HG03520 (cell line): ENCODE measurements around the gene GTF2F2.

Source experiments
- ATAC-seq: cut with Tn5 transposase; IDR thresholded peaks from one replicate; pipeline ENCODE4 v1.9.1; 2021; ENCODE audit warnings: mild to moderate bottlenecking, moderate library complexity; ENCODE audit not compliant: unreplicated experiment

Gene GTF2F2

DNA sequence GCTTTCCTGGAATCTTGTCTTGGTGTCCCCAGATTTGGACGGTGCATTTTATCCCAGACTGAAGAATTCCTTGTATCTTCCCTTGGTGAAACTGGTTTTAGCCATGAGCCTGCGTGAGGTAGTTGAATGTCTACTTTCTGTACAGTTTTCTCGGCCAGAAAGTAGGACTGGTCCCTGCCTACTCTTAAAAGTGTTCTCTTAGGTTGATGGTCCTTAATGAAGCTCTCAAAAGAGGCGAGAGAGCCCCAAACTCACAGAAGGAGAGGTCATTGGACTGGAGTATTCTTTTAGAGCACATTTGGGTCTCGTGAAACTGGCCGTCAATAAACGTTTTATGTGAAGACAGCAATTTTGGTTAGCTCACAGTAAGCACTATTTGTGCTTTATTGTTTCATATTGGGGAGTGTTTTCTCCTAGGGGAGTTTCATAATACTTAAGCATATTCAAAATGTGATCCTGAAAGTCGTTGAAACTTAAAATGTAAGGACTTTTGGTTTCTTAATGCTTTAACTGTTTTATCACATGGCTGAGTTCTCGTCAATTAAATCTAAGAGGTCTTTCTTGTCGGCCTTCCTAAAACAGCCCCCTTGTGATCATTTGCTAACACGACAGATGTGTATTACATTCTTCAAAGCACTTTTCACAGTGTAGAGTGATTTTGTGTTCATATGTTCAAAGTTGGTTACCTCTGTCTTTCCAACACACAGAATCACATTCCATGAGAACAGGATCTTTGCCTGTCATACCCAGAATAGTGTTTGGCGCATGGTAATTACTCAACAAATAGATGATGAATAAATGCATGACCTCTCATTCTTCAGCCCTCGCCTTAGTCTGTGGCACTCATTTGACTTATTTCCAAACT lies 889 bp downstream of the GTF2F2 start:
- no peak for ATAC-seq

DNA sequence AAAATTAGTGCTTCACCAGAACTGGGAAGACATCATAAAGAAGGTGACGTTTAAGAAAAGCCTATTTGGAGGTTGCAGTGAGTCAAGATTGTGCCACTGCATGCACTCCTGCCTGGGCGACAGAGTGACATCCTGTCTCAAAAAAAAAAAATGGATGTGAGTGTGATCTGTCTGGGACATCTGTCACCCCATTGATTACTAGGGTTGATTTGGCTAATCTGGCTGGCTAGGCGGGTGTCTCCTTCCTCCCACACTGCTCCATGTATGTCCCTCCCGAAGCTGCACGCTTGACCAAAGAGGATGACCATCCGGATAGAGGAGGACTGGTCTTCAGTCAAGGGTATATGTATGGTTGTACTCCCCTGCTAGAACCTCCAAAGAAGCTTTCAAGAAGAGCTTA lies 2.6 kb downstream of the GTF2F2 start:
- ATAC-seq, result no peak

DNA sequence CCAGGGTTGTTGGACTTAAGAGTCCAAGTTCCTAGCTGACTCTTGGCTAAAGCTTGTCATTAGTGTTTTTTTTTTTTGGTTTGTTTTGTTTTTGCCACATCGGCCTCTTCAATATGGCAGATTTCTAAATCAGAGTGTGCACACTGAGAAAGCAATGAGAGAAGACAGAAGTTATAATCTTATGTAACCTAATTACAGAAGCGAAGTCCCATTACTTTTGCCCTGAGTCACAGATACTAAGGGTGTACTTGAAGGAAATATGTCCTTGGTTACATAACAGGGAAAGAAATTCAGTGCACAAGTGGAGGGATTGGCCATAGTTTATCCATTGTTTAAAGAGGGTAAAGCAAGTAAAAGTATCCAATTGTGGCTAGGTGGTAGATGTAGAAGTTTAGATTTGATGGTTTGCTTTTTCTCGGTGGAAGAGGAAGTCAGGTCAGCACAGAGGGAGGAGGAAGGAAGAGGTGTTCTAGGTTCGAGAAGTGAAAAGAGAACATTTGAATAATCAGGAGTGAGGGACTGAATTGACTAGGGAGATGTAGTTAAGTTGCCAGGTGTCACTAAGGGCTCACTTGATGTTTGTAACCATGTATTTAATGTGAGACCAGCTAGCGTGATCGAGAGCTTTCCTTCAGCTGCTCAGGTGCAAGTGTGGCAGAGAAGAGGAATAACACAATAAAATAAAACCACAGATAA lies 12.2 kb downstream of the GTF2F2 start:
- ATAC-seq, result no peak

DNA sequence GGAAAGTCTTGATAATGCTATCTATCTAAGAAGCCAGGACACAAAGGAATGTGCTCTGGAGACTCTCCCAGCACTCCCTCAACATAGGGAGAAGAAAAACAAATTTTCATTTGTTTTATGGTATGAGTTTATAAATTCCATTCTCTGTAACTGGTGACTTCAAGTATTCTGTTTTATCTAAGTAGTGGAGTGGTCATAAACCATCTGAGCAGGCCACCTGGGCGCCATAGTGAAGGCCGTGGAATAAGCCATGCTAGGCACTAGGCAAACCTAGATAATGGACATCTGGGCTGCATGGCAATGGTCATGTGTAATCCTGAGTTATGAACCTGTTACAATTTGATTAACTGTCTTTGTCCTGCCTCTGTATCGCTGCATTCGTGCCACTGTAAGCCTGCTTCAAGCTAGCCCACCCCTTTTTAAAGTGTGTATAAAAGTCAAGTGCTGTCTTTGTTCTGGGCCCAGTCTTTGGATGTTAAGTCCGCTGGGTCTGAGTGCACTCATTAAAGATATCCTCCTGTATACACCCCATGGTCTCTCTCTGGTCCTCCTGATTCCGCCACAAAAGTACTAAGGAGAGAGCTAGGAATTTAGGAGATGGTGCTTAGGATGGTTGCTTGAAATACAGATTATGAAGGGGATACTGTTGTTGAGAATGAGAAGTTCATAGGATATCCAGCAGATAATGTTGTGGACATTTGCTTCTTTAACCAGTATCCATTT lies 13.2 kb downstream of the GTF2F2 start:
- ATAC-seq, result no peak

DNA sequence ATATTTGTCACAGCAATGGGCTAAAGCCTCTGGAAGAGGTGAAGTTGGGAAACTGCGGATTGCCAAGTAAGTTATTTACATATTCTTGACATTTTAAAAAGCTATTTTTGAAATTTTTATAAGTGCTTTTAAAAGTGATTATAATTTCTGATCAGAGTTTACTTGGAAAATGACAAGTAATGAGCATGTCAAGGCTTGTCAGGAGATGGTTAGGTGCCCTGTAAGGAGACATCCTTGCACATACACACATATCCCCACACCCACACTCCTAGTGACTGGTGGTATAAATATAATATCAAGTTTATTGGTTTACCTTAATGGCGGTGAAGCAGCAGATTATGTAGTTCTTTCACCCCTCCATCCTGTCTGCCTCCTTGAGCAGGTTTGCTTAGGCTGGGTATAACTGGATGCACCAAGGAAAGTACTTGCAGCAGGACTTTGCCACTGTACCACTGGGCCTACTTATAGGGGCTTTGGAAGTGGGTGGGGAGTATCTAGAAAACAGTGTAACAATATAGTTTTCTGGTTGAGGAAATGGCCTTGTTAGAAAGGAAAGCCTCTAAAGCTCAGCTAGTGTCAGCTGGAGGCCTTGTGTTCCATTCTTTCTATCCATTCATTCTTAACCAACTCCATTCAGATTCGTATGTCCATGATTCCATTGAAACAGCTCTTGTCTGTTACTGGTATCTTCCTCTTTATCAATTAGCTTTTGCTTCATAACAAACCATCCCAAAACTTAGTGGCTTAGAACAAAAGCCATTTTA lies 16.6 kb downstream of the GTF2F2 start:
- ATAC-seq, result no peak

DNA sequence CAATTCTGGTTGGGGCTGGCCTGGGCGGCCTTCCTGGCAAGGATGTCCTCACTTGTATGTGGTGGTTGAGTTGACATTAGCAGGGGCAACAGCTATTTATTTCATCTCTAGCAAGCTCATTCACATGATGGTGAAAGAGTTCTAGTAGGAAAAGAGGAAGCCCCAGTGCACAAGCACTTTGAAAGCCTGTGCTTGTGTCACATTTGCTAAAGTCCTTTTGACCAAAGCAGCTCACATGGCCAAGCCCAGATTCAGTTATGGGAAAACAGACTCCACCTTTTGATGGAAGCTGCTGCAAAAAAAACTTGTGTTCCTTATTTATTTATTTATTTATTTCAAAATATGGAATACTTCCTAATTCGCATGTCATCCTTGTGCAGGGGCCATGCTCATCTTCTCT lies 17.2 kb downstream of the GTF2F2 start:
- ATAC-seq, result no peak

DNA sequence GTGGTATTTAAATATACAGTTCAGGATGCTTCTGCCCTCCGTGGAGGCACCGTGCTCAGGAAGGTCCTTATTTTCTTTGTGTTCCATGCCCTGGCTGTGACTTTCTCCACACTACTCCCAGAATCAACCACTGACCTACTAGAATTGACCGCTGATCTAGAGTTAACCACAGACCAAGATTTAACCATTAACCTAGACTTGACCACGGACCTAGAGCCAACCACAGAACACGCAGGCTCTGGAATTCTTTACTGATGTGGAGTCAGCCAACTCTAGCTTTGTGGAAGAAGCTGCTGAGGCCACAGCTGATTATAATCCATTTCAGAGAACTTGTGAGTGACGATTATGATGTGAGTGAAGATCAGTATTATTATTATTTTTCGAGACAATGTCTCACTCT lies 18.0 kb downstream of the GTF2F2 start:
- no peak for ATAC-seq

DNA sequence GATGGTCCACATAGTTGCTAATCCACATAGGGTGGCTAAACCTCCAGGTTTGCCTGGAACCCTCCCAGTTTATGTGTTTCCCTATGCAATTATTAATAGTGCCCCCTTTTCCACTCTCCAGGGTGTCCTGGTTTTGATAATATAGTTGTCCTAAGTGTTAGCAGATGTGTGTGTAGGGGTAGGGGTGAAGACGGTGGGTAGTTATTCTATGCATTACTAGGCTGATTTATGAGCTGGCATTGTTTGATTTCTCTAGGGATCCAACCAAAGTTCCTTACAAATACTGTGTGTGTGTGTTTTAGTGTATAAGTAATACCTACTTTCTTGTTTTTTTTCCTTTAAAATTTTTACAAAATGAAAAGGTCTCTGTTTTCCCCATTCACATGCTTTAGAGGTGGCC lies 21.1 kb downstream of the GTF2F2 start:
- no peak for ATAC-seq

DNA sequence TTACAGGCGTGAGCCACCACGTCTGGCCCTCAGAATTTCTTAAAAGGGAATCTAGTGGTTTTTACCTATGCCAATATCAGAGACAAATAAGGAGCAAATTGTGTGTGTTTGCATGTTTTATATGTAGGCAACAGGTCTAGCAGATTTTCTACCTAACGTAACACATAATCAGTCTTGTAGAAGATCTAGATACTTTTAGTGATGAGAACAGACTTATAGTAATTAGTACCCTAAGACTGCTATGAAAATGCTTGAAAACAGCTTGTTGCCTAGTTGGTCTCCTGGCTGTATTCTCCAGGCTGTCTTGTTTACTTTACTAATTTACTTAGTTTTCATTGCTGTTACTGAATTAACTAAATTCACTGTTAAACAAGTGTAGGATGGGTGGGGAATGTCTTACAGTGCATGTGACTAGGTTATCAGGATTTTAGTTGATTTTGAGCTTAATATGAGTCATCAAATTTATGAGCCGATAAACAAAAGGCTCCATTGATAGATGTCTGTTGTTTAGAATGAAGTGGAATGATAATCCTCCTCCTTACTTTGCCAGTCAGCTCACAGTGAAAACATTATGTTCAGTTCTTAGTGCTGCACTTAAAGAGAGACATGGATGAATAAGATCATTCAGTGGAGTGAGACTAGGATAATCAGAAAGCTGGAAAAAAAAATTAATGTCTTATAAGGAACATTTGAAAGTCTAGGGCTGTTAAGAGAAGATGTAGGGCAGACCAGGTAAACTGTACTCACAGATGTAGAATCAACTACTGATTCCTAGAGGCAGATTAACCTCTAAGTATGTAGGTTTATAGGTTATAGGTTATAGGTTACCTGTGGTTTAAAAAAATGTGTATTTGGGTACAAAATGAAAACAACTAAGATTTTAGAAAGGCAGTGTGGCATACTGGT lies 22.4 kb downstream of the GTF2F2 start:
- no peak for ATAC-seq

DNA sequence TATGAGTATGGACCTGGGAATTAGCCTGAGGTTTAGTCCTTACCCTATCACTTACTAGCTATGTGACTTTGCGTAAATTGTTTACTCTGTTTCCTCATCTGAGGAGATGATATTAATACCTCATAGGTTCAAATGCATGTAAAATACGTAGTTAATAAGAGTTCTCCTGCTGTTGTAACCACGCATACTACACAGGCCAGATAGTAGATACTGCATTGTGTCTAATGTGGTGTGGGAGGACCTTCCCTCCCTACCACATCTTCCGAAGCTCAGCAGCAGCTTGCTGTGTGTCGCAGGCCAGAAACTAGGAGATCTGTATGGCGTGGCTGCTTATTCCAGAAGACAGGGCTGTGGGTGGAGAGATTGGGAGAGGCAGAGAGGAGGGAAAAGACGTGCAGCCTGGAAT lies 23.0 kb downstream of the GTF2F2 start:
- ATAC-seq, result no peak

DNA sequence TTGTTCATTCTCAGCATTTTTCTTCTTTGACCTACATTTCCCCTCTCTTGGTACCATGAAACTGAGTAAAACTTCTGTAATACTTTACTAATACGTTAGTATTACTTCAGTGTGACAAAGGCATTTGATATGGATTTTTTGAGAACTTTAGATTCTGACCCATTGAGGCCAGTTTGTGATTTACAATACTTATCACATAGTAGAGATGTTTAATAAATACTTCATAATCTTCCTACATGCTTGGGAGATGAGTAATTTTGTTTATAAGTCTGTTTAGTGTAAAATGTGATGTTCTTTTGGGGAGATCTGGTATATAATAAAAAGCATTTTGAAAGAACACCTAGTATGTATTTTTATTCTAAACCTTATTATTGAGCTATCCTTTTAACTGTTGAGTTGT lies 29.7 kb downstream of the GTF2F2 start:
- no peak for ATAC-seq

DNA sequence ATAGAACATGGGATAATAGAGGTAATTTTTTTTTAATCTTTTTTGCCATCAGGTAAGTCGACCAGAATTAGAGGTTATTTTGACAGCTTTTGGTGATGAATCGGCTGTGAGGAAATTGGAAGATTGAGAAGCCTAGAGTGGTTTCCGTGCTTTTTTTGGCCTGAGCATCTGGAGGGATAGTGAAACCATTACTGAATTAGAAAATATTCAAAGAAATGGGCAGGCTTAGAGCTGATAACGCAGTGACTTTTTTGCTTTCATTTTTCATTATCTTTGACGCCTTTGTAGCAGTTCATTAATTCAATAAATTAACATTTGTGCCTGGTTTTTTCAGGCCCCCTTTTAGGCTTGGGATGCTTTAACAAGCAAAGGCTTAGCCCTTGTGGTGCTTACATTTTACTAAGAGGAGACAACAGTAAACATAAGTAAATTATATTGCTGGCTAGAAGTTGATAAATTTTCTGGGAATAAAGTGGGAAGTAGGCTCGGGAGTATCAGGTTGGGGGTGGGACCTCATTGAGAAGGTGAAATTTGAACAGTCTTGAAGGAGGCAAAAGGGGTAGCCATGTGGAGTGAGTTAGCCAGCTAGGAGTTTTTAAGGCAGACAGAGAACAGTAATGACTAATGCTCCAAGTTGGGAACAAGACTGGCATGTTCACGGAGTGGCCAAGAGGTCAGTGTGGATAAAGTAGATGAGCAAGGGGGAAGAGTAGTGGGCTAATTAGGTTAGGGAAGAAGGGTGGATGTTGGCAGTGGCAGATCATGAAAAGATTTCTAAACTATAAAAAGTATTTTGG lies 36.5 kb downstream of the GTF2F2 start:
- no peak for ATAC-seq

DNA sequence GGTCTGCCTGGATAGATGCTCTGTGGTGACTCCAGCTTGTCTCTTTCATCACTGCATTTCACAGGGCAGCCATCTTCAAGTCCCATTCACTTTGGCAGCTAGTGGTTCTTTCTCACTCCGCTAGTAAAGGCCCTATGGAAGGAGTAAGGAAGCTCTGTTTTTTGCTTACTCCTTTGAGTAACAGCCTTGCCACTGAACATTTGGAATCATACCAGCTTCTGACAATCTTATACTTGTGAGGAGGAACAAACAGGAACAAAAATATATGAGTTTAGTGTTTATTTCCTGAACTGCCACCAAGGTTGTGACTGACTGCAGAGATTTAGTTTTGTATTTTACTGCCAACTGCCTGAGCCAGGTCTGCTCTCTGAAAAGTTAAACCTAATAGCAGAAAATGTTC lies 41.9 kb downstream of the GTF2F2 start:
- no peak for ATAC-seq

DNA sequence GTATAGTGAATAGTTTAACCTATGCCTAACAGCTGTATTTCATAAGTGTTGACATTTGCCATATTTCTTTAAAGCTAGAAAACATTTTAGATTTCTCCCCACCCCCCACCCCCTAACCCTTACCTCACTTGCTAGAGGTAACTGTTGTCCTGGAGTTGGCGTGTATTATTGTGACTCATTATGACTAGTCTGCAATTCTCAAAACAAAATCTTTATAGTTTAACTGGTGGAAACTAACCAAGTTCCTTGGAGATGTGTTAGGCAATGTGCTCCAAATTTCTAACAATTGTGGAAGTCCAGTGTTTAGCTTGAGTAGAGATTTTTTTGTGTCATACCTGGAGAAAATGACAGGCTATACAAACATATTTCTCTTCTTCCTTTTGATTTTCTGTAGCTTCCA lies 42.5 kb downstream of the GTF2F2 start:
- no peak for ATAC-seq

DNA sequence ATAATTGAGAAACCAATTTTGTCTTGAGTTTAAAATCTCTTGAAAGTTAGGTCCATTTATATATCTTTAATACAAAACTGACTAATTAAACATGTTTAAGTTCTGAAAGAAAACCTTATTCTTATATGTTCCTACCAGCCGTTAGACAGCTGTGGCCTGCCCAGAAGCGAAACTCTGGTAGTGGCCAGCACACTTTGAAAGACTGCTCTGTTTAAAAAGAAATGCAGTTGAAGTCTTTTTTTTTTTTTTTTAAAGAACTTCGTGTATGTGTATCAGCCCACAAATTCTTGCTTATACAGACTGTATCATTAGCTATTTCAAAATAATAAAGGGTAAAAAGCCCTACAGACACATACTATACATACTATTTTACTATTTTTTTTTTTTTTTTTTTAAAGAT lies 46.5 kb downstream of the GTF2F2 start:
- no peak for ATAC-seq

DNA sequence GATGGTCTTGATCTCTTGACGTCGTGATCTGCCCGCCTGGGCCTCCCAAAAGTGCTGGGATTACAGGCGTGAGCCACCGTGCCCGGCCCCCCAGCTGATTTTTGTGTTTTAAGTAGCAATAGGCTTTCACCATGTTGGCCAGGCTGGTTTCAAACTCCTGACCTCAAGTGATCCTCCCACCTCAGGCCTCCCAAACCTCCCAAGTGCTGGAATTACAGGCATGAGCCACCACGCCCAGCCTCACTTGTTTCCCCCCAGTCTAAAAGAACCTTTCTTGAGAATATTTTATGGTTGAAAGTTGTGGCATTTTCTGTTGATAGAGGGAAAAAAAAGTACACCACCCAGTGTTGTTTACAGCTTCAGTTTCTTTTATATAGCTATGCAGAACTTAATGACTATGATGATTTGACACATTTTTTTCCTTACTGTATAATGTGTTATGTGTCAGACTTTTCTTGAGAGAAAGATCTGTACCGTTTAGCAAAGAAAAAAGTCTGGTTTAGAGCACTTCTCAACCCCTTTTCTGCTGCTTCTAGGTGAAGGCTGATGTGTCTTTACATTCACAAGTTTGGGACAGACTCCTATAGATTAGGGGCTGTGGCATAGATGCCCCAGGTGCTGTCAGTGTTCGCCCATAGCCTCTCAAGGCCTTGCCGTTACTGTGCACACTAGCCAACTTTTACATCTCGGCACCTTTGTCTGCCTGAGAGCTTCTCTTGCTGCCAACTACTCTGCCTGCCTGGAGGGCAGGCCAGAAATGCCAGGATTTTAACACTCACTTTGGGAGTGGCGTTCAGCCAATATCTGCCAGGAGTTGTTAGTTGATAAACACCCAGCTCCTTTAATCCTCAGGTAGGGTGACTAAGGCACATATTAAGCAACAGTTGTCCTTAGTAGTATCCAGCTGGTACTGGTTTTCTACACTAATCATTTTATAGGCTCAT lies 47.6 kb downstream of the GTF2F2 start:
- no peak for ATAC-seq

DNA sequence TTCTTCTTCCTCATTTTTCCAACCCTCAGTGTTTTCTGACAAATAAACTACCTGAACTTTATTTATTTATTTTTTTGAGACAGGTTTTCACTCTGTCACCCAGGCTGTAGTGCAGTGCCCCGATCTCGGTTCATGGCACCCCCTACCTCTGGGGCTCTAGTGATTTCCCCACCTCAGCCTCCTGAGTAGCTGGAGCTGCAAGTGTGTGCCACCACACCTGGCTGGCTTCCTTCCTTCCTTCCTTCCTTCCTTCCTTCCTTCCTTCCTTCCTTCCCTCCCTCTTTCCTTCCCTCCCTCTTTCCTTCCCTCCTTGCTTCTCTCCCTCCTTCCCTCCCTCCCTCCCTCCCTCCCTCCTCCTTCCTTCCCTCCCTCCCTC lies 48.2 kb downstream of the GTF2F2 start:
- no peak for ATAC-seq

DNA sequence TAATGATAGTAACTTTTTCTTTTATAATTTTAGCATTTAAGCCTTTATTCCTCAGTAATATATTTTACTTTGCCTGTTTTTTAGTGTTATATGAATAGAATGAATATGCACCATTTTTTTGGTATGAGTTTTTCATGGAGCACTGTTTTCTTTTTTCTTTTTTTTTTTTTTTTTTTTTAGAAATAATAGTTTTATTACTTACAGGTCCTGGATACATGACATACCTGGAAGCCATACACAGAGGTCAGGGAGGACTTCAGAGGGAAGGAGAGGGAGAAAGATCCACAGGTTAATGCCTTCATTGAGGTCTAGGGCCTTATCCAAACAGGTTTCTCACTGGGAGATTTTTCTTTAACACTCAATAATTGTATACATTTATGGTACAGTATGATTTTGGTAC lies 54.2 kb downstream of the GTF2F2 start:
- no peak for ATAC-seq
